Airway epithelial cell (primary cell): Measurements from ENCODE around the gene KCNE1. TPM values are rescaled to one million over a fixed set of nuclear protein-coding genes. Genes with fewer than 3 reads are reported as not detected.

Experiments used
- total RNA-seq: library from RNA; depleted of rRNA; stranded (reverse); fragments of >200 nt; gene quantifications from 2 replicates; pipeline ENCODE4 v1.2.3, GENCODE V29; 2015

KCNE1 gene
- total RNA-seq: 0.49 TPM in 1 of 2 replicates, not detected in the other

DNA sequence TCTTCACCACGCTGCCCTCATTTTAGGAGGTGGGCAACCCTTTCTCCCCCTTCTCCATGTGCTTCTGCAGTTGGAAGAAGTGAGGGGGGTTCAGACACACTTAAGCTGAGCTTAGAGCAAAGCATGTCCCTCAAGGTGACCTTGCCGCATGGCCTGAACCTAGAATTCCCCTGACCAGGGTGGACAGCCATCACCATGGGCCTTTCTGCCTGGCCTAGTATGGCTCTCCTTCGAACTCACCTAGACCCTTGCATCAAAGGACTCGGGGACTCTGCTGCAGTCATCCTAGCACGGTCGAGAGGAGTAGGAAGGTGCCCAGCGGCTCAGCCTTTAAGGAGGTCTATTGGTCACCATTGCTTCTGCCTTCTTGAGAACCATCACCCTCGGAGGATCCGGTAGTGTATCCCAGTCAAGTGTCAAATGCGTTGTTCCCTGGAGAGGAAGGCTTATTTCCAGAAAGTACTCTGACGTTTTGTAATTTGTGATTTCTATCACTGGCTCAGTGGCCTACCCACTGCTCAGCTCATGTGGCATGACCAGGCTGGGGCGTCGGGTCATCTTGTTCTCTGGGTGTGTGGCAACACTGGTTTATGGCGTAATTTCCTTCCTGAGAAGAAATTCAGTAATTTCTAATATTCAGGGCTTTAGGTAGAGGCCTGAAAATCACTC, at the start of gene KCNE1:
Gene KCNE1, minus strand, starts transcription at position 424 of the 669 bp plus-strand sequence. CDS start 62,576 bp downstream, outside the sequence.

DNA sequence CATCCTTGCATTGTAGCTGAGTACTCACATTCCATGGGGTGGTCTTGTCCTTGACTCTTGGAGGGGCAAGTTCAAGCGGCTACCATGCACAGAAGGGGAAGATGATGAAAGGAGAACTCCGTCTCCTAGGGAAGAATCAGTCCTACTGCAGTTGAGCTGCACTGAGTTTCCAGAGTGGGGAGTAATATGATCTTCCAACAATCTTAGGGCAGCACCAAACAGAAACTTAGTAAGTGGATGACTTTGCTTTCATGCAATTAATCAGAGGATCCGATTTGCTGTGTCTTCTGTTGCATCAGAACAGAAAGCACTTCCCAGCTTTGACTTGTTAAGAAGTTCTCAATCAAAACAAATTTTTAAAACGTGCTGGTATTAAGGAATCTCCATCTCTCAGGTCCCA, 88.2 kb downstream of the KCNE1 start, which contains the start of gene SMIM34:
Gene SMIM34, minus strand, starts transcription at position 147 of the 400 bp plus-strand sequence. Its CDS starts 112 bp downstream, at position 35.

Other genes starting within 250 kb of the KCNE1 start
- gene KCNE2, start 148.2 kb downstream of the KCNE1 start, total RNA-seq: not detected in 2 replicates
- 5.4 and 18.4 TPM in 2 replicates for gene SMIM11, start 136.7 kb downstream of the KCNE1 start, total RNA-seq
- not detected in 2 replicates for gene SMIM34, start 88.3 kb downstream of the KCNE1 start, total RNA-seq
- 20.7 and 31.6 TPM in 2 replicates for gene RCAN1, start 102.9 kb upstream of the KCNE1 start, total RNA-seq
- gene CLIC6, start 156.8 kb upstream of the KCNE1 start, total RNA-seq: 0.07 TPM in 1 of 2 replicates, not detected in the other